MM.1S (cell line): ENCODE measurements around the gene HNRNPC.

ENCODE experiments used
- DNase-seq: peaks from one replicate; pipeline ENCODE4 v3.0.0-alpha.2; 2015
- H2AFZ ChIP-seq: fragments of 300-600 bp; sonication (generic); 2 replicates; pipeline ENCODE4 v1.6.0; 2016; ENCODE audit warnings: antibody characterized with exemption, low read length
- H3F3A ChIP-seq: fragments of 300-600 bp; sonication (generic); 2 replicates; pipeline ENCODE4 v1.6.1; 2016; ENCODE audit warnings: mild to moderate bottlenecking, antibody characterized with exemption, low read length, moderate library complexity, mixed read lengths; ENCODE audit not compliant: insufficient read depth
- H3K27ac ChIP-seq: fragments of 300-600 bp; sonication (generic); 2 replicates; pipeline ENCODE4 v1.5.1; 2016; ENCODE audit warnings: mild to moderate bottlenecking, low read length
- H3K27me3 ChIP-seq: fragments of 300-600 bp; sonication (generic); replicated peaks from 2 replicates; pipeline ENCODE4 v1.6.0; 2016; ENCODE audit warnings: low read length; ENCODE audit not compliant: insufficient read depth
- H3K36me3 ChIP-seq: fragments of 300-600 bp; sonication (generic); replicated peaks from 2 replicates; pipeline ENCODE4 v1.6.1; 2016; ENCODE audit warnings: mild to moderate bottlenecking, low read length, mixed read lengths; ENCODE audit not compliant: insufficient read depth
- H3K4me1 ChIP-seq: fragments of 300-600 bp; sonication (generic); 2 replicates; pipeline ENCODE4 v1.6.1; 2016; ENCODE audit warnings: low read length, mixed read lengths
- H3K4me2 ChIP-seq: fragments of 300-600 bp; sonication (generic); 2 replicates; pipeline ENCODE4 v1.6.0; 2016; ENCODE audit warnings: low read depth, low read length
- H3K4me3 ChIP-seq: fragments of 300-600 bp; sonication (generic); 2 replicates; pipeline ENCODE4 v1.5.1; 2016; ENCODE audit warnings: low read length, mixed read lengths
- H3K79me2 ChIP-seq: fragments of 300-600 bp; sonication (generic); 2 replicates; pipeline ENCODE4 v1.6.1; 2016; ENCODE audit warnings: mixed run types, low read length, mixed read lengths
- H3K9ac ChIP-seq: fragments of 300-600 bp; sonication (generic); 2 replicates; pipeline ENCODE4 v1.6.1; 2016; ENCODE audit warnings: low read length, mixed read lengths
- H3K9me2 ChIP-seq: fragments of 300-600 bp; sonication (generic); replicated peaks from 2 replicates; pipeline ENCODE4 v1.6.1; 2016; ENCODE audit warnings: mild to moderate bottlenecking, low read length, mixed read lengths; ENCODE audit not compliant: insufficient read depth
- H3K9me3 ChIP-seq: fragments of 300-600 bp; sonication (generic); replicated peaks from 2 replicates; pipeline ENCODE4 v1.6.1; 2016; ENCODE audit warnings: mild to moderate bottlenecking, low read length, mixed read lengths; ENCODE audit not compliant: insufficient read depth
- H4K20me1 ChIP-seq: fragments of 300-600 bp; sonication (generic); 2 replicates; pipeline ENCODE4 v1.6.1; 2016; ENCODE audit warnings: mild to moderate bottlenecking, low read length, moderate library complexity, mixed read lengths; ENCODE audit not compliant: insufficient read depth
- EZH2 ChIP-seq: fragments of 300-600 bp; sonication (generic); optimal IDR thresholded peaks from 2 replicates; pipeline ENCODE3; 2017; ENCODE audit warnings: low read depth, mild to moderate bottlenecking, antibody characterized with exemption, low read length, mixed read lengths
- EZH2phosphoT487 ChIP-seq: fragments of 300-600 bp; sonication (generic); IDR thresholded peaks from 2 replicates; pipeline ENCODE4 v1.6.1; 2018; ENCODE audit warnings: antibody characterized with exemption, low read length
- TF ChIP-seq, protein P1 (sequence below): fragments of 300-600 bp; sonication (generic); IDR thresholded peaks from 2 replicates; pipeline ENCODE4 v1.5.1; 2016; ENCODE audit warnings: antibody characterized with exemption, low read length, mixed read lengths

The HNRNPC gene

DNA sequence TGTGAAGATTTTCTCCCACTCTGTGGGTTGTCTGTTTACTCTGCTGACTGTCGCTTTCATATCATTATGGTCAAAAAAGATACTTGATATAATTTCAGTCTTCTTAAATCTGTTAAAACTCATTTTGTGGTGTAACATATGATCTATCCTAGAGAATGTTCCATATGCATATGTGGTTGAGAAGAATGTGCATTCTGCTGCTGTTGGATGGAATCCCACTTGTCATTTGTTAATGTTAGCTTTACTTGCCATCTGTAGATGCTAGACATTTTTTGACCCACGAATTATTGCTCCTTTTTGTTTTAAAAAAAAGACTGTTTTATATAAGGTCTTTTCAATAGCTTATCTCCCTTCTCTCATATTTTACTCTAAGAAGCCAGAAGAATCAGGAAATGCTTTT is 87.1 kb downstream of the HNRNPC start:
- no peak for DNase-seq
- H3K4me1 ChIP-seq = no peaks in the 10 kb centered on the region
- TF ChIP-seq EZH2phosphoT487 = no peak
- TF ChIP-seq, protein P1, sequence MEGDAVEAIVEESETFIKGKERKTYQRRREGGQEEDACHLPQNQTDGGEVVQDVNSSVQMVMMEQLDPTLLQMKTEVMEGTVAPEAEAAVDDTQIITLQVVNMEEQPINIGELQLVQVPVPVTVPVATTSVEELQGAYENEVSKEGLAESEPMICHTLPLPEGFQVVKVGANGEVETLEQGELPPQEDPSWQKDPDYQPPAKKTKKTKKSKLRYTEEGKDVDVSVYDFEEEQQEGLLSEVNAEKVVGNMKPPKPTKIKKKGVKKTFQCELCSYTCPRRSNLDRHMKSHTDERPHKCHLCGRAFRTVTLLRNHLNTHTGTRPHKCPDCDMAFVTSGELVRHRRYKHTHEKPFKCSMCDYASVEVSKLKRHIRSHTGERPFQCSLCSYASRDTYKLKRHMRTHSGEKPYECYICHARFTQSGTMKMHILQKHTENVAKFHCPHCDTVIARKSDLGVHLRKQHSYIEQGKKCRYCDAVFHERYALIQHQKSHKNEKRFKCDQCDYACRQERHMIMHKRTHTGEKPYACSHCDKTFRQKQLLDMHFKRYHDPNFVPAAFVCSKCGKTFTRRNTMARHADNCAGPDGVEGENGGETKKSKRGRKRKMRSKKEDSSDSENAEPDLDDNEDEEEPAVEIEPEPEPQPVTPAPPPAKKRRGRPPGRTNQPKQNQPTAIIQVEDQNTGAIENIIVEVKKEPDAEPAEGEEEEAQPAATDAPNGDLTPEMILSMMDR = no peak
- TF ChIP-seq EZH2 = no peak
- no peak overlapping the region for H3K4me3 ChIP-seq
- H2AFZ ChIP-seq = no peak overlapping the region
- H3K9me2 ChIP-seq = no peaks in the 10 kb centered on the region
- no peaks in the 10 kb centered on the region for H3K79me2 ChIP-seq
- H3K27me3 ChIP-seq = no peaks in the 10 kb centered on the region
- H4K20me1 ChIP-seq = no peaks in the 10 kb centered on the region
- H3K36me3 ChIP-seq = no peaks in the 10 kb centered on the region
- H3K27ac ChIP-seq = no peak overlapping the region
- H3F3A ChIP-seq = no peaks in the 10 kb centered on the region
- no peak overlapping the region for H3K4me2 ChIP-seq
- H3K9me3 ChIP-seq = no peaks in the 10 kb centered on the region
- no peak overlapping the region for H3K9ac ChIP-seq

DNA sequence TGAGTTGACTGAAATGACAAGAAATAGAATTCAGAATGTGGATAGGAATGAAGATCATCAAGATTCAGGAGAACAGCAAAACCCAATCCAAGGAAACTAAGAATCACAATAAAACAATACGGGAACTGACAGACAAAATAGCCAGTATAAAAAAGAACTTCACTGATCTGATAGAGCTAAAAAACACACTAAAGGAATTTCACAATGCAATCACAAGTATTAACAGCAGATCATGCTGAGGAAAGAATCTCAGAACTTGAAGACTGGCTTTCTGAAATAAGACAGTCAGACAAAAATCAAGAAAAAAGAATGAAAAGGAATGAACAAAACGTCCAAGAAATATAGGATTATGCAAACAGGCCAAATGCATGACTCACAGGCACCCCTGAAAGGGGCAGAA is 98.1 kb downstream of the HNRNPC start:
- H3K9ac ChIP-seq = no peak overlapping the region
- H3K4me2 ChIP-seq = no peak overlapping the region
- no peak for TF ChIP-seq EZH2
- TF ChIP-seq, protein P1 = no peak
- no peak for TF ChIP-seq EZH2phosphoT487
- H3K9me2 ChIP-seq = no peaks in the 10 kb centered on the region
- DNase-seq = no peak
- no peaks in the 10 kb centered on the region for H3K79me2 ChIP-seq
- H3F3A ChIP-seq = no peaks in the 10 kb centered on the region
- no peak overlapping the region for H3K27ac ChIP-seq
- H4K20me1 ChIP-seq = no peaks in the 10 kb centered on the region
- H3K9me3 ChIP-seq = no peaks in the 10 kb centered on the region
- H3K36me3 ChIP-seq = no peaks in the 10 kb centered on the region
- no peak overlapping the region for H2AFZ ChIP-seq
- H3K4me3 ChIP-seq = no peak overlapping the region
- no peaks in the 10 kb centered on the region for H3K27me3 ChIP-seq
- H3K4me1 ChIP-seq = no peaks in the 10 kb centered on the region

DNA sequence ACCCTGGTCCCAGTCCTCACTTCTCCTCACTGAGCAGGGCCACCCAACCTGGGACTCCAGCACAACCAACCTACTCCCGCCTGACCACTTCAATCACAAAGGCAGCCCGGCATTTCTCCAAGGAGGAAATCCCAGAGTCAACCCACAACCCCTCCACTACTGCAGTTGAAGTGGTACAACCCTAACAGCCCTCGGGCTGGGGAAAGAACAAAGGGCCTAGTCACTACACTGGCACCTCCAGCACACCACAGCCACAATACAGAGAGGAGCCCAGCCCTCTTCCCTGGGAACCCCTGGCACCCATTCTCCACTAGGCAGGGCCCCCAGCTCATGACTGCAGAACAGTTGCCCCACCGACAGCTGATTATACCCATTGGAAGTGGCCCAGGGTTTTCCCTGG is 99.7 kb downstream of the HNRNPC start:
- H3K9ac ChIP-seq = no peak overlapping the region
- H3K4me3 ChIP-seq = no peak overlapping the region
- no peaks in the 10 kb centered on the region for H3K79me2 ChIP-seq
- TF ChIP-seq EZH2phosphoT487 (no peak), EZH2 (no peak)
- TF ChIP-seq, protein P1 = no peak
- no peaks in the 10 kb centered on the region for H3K36me3 ChIP-seq
- no peaks in the 10 kb centered on the region for H3F3A ChIP-seq
- H3K9me2 ChIP-seq = no peaks in the 10 kb centered on the region
- no peak overlapping the region for H3K4me2 ChIP-seq
- no peaks in the 10 kb centered on the region for H3K9me3 ChIP-seq
- no peak overlapping the region for H3K27ac ChIP-seq
- no peaks in the 10 kb centered on the region for H3K4me1 ChIP-seq
- no peaks in the 10 kb centered on the region for H3K27me3 ChIP-seq
- H2AFZ ChIP-seq = no peak overlapping the region
- H4K20me1 ChIP-seq = no peaks in the 10 kb centered on the region
- no peak for DNase-seq
